ENCODE data around the gene ARVCF. TPM values are rescaled to one million over a fixed set of nuclear protein-coding genes. Genes with fewer than 3 reads are reported as not detected.

Gene ARVCF
- total RNA-seq, 1 experiment from 2014 or later: 15.6 TPM

GRCh38 chr22:19959587-19960490, 56.8 kb downstream of the ARVCF start:
- Histone ChIP-seq H3K79me2 (ENCODE audit: low read depth) (peaks cover 15% of the 10 kb centered on the region; the same call in 1 of the 2 replicates), H3K4me3 (no peak overlapping the region), H3K27me3 (ENCODE audit: insufficient read depth, low read depth) (no peaks in the 10 kb centered on the region), H3K27ac (no peak overlapping the region), H3F3A (ENCODE audit: insufficient read depth, low read depth) (peaks cover 6% of the 10 kb centered on the region; the same call in 1 of the 2 replicates), H3K9me3 (ENCODE audit: insufficient read depth, low read depth) (no peaks in the 10 kb centered on the region), H3K9me2 (ENCODE audit: insufficient read depth) (no peaks in the 10 kb centered on the region), H3K4me1 (replicated peaks; ENCODE audit: insufficient read depth) (peaks cover 15% of the 10 kb centered on the region), H2AFZ (no peak overlapping the region), H3K4me2 (no peak overlapping the region), H4K20me1 (ENCODE audit: insufficient read depth) (no peaks in the 10 kb centered on the region), H3K36me3 (ENCODE audit: low read depth) (no peaks in the 10 kb centered on the region)
- no peak for DNase-seq
- no TSS peak for BruUV-seq (replicated peaks)
- CTCF ChIA-PET: no interaction called here
- intact Hi-C loops (cut with micrococcal nuclease; ENCODE audit: unreplicated experiment): loop anchor here (10.0 kb wide), 1 partner anchor 325 kb away; no protein-coding TSS in a partner anchor
- POLR2A ChIA-PET (ENCODE audit: unreplicated experiment): no interaction called here
- TF ChIP-seq CTCF (conservative IDR thresholded peaks at IDR 0.05): no peak
- no peak for TF ChIP-seq EZH2 (IDR thresholded peaks at IDR 0.05; ENCODE audit: low read depth)

DNA sequence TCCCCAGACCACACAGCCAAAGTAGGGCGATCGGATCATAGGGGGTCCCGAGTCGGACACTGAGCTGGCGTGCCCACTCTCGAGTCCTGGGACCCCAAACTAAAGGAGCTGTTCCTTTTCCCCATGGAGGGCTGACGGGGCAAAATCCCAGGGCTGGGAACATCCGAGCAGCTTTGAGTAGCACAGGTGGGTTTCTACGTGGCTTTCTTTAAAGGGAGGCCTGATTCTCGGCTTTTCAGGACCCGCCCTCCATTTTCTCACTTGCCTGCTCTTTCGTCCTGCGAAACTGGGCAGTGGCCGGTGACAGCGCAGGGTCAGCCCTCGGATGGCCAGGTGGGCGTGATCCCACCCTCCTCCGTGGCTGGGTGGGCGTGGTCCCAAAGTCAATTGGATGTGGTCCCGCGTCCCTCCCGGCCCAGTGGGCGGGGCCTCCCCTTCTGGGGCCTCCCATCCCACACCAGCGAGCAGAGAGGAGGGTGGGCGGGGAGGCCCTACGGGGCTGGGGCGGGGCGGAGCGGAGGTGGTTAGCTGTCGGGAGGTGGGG, 57.5 kb downstream of the ARVCF start:
- ChIA-PET CTCF (no interaction called here), POLR2A (ENCODE audit: unreplicated experiment) (no interaction called here)
- no peak for TF ChIP-seq EZH2 (IDR thresholded peaks at IDR 0.05; ENCODE audit: low read depth)
- no peak for TF ChIP-seq CTCF (conservative IDR thresholded peaks at IDR 0.05)
- peaks cover 6% of the 10 kb centered on the region; the same call in 1 of the 2 replicates for H3F3A ChIP-seq (ENCODE audit: insufficient read depth, low read depth)
- H3K27ac ChIP-seq: no peak overlapping the region
- H3K9me2 ChIP-seq (ENCODE audit: insufficient read depth): no peaks in the 10 kb centered on the region
- H3K79me2 ChIP-seq (ENCODE audit: low read depth): 0 out of 2 replicates have a peak, but pooled peaks cover 8% of the 10 kb centered on the region
- H3K4me3 ChIP-seq: no peak overlapping the region
- H4K20me1 ChIP-seq (ENCODE audit: insufficient read depth): no peaks in the 10 kb centered on the region
- H3K4me2 ChIP-seq: no peak overlapping the region
- H3K9me3 ChIP-seq (ENCODE audit: insufficient read depth, low read depth): no peaks in the 10 kb centered on the region
- no peaks in the 10 kb centered on the region for H3K36me3 ChIP-seq (ENCODE audit: low read depth)
- intact Hi-C loops (cut with micrococcal nuclease; ENCODE audit: unreplicated experiment): no loop called here
- H3K27me3 ChIP-seq (ENCODE audit: insufficient read depth, low read depth): no peaks in the 10 kb centered on the region
- H2AFZ ChIP-seq: no peak overlapping the region
- DNase-seq: peak in 1 of 2 experiments; percentile 73
- peaks cover 13% of the 10 kb centered on the region for H3K4me1 ChIP-seq (replicated peaks; ENCODE audit: insufficient read depth)
- BruUV-seq (replicated peaks): no TSS peak

DNA sequence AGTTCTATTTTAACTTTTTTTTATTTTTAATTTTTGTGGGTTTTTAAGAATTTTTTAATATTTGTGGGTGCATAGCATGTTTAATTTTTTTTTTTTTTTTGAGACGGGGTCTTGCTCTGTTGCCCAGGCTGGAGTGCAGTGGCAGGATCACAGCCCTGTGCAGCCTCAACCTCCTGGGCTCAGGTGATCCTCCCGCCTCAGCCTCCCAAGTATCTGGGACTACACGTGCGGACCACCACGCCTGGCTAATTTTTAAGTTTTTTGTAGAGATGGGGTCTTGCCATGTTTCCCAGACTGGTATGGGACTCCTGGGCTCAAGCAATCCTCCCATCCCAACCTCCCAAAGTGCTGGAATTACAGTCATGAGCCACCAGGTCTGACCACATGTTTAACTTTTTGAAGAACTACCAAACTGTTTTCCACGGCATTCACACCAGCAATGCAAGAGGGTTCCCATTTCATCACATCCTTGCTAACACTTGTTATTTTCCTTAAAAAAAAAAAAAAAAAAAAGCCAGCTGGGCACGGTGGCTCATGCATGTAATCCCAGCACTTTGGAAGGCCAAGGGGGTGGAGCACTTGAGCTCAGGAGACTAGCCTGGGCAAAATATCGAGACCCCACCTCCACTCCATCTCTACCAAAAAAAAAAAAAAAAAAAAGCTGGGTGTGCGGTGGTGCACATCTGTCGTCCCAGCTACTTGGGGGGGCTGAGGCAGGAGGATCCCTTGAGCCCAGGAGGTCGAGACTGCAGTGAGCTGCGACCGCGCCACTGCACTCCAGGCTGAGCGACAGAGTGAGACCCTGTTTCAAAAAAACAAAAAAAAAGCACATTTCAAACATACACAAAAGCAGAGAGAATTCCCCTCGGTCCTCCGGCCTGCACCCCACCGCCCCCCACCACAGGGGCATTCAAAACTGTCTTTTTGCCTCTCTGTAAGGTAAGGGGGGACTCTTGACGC, 58.3 kb downstream of the ARVCF start:
- Histone ChIP-seq H3K27me3 (ENCODE audit: insufficient read depth, low read depth) (no peaks in the 10 kb centered on the region), H3K4me3 (no peak overlapping the region), H3K9me2 (ENCODE audit: insufficient read depth) (no peaks in the 10 kb centered on the region), H3K27ac (no peak overlapping the region), H3K4me2 (no peak overlapping the region), H3K4me1 (replicated peaks; ENCODE audit: insufficient read depth) (peaks cover 6% of the 10 kb centered on the region), H3K9me3 (ENCODE audit: insufficient read depth, low read depth) (no peaks in the 10 kb centered on the region), H3F3A (ENCODE audit: insufficient read depth, low read depth) (peaks cover 6% of the 10 kb centered on the region; the same call in 1 of the 2 replicates), H3K79me2 (ENCODE audit: low read depth) (0 out of 2 replicates have a peak, but pooled peaks cover under 1% of the 10 kb centered on the region), H2AFZ (no peak overlapping the region), H4K20me1 (ENCODE audit: insufficient read depth) (no peaks in the 10 kb centered on the region), H3K36me3 (ENCODE audit: low read depth) (no peaks in the 10 kb centered on the region)
- POLR2A ChIA-PET (ENCODE audit: unreplicated experiment): no interaction called here
- CTCF ChIA-PET: no interaction called here
- intact Hi-C loops (cut with micrococcal nuclease; ENCODE audit: unreplicated experiment): no loop called here
- TF ChIP-seq EZH2 (IDR thresholded peaks at IDR 0.05; ENCODE audit: low read depth): no peak
- TF ChIP-seq CTCF (conservative IDR thresholded peaks at IDR 0.05): no peak
- BruUV-seq (replicated peaks): no TSS peak
- DNase-seq: no peak
